ENCODE results near the gene DDR1. TPM values are rescaled to one million over a fixed set of nuclear protein-coding genes. Genes with fewer than 3 reads are reported as not detected.

The DDR1 gene
- 10 to 100 TPM; 22.1 to 23.8 TPM for total RNA-seq

- ATAC-seq (ENCODE audit: insufficient number of reproducible peaks, low FRiP score, low read depth) (peak; percentile 62), DNase-seq (ENCODE audit: low spot score) (no peak)
- Histone ChIP-seq H3K4me3 (peak within 1 kb of the TSS; percentile 92), H3K36me3 (no peaks in the 10 kb centered on the region), H3K27me3 (replicated peaks; ENCODE audit: insufficient read depth) (no peaks in the 10 kb centered on the region), H3K27ac (peak within 1 kb of the TSS; percentile 78 to 89), H3K9me3 (no peaks in the 10 kb centered on the region), H3K4me1 (ENCODE audit: control insufficient read depth in 1 of 2, low read depth in 2 of 2) (peaks cover 19 to 43% of the 10 kb centered on the region in 2 donors)
- TF ChIP-seq, protein P1, sequence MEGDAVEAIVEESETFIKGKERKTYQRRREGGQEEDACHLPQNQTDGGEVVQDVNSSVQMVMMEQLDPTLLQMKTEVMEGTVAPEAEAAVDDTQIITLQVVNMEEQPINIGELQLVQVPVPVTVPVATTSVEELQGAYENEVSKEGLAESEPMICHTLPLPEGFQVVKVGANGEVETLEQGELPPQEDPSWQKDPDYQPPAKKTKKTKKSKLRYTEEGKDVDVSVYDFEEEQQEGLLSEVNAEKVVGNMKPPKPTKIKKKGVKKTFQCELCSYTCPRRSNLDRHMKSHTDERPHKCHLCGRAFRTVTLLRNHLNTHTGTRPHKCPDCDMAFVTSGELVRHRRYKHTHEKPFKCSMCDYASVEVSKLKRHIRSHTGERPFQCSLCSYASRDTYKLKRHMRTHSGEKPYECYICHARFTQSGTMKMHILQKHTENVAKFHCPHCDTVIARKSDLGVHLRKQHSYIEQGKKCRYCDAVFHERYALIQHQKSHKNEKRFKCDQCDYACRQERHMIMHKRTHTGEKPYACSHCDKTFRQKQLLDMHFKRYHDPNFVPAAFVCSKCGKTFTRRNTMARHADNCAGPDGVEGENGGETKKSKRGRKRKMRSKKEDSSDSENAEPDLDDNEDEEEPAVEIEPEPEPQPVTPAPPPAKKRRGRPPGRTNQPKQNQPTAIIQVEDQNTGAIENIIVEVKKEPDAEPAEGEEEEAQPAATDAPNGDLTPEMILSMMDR (IDR thresholded peaks at IDR 0.05): no peak
These were observed at the start of gene DDR1 for GRCh38 chr6:30883685-30884520. TSS of gene DDR1 (plus strand) at chr6:30884519. CDS start at chr6:30888730, 4,211 bp downstream.

- TF ChIP-seq, protein P1 (IDR thresholded peaks at IDR 0.05): no peak
- Histone ChIP-seq H3K4me3 (no peak overlapping the region), H3K27ac (no peak overlapping the region), H3K4me1 (ENCODE audit: control insufficient read depth in 1 of 2, low read depth in 2 of 2) (peaks cover 3 to 20% of the 10 kb centered on the region in 2 donors), H3K9me3 (no peaks in the 10 kb centered on the region), H3K36me3 (no peaks in the 10 kb centered on the region), H3K27me3 (replicated peaks; ENCODE audit: insufficient read depth) (no peaks in the 10 kb centered on the region)
- DNase-seq (ENCODE audit: low spot score) (no peak), ATAC-seq (ENCODE audit: insufficient number of reproducible peaks, low FRiP score, low read depth) (no peak)
These were observed 49.7 kb upstream of the DDR1 start for GRCh38 chr6:30834646-30835045.

DNA sequence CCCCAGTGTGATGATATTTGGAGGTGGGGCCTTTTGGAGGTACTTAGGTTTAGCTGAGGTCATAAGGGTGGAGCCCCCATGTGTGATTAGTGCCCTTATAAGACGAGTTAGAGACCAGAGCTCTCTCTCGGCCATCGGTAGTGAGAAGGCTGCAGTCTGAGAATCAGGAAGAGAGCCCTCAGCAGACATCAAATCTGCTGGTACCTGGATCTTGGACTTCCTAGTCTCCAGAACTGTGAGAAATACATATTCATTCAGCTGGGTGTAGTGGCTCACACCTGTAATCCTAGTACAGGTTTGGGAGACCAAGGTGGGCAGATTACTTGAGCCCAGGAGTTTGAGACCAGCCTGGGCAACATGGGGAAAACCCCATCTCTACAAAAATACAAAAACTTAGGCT lies 48.7 kb upstream of the DDR1 start:
- TF ChIP-seq, protein P1 (IDR thresholded peaks at IDR 0.05): no peak
- no peaks in the 10 kb centered on the region for H3K36me3 ChIP-seq
- H3K4me3 ChIP-seq: no peak overlapping the region

DNA sequence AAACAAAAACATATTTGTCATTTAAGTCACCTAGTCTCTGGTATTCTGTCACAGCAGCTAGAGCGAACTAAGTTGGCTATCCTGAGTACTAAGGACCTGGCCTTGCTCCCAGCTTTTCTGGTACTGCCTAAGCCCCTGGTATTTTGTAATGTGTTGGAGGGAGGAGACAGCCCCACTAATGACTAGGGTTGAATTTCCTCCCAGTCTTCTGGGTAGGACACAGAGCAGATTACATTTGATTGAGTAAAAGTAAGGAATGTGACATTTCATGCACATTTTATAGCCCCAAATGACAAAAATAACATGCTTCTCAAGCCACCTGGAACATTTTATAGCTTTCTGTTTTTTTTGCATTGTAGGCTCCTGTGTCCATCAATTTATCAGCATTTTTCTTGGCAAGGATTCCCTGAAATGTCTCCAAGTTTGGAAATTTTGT lies 47.9 kb upstream of the DDR1 start:
- Histone ChIP-seq H3K27ac (peak overlapping the region; percentile 14 to 31), H3K27me3 (replicated peaks; ENCODE audit: insufficient read depth) (no peaks in the 10 kb centered on the region), H3K9me3 (no peaks in the 10 kb centered on the region), H3K36me3 (no peaks in the 10 kb centered on the region), H3K4me3 (no peak overlapping the region), H3K4me1 (ENCODE audit: control insufficient read depth in 1 of 2, low read depth in 2 of 2) (peaks cover 3 to 20% of the 10 kb centered on the region in 2 donors)
- DNase-seq (ENCODE audit: low spot score) (peak; percentile 29), ATAC-seq (ENCODE audit: insufficient number of reproducible peaks, low FRiP score, low read depth) (peak; percentile 71)
- TF ChIP-seq, protein P1 (IDR thresholded peaks at IDR 0.05): no peak

More for the DNA sequence above, 48.7 kb upstream of the DDR1 start:
- Histone ChIP-seq H3K27ac (peak overlapping the region in 1 of 2 donors; percentile 31), H3K4me1 (ENCODE audit: control insufficient read depth in 1 of 2, low read depth in 2 of 2) (peaks cover 3 to 20% of the 10 kb centered on the region in 2 donors), H3K9me3 (no peaks in the 10 kb centered on the region), H3K27me3 (replicated peaks; ENCODE audit: insufficient read depth) (no peaks in the 10 kb centered on the region)
- DNase-seq (ENCODE audit: low spot score) (no peak), ATAC-seq (ENCODE audit: insufficient number of reproducible peaks, low FRiP score, low read depth) (no peak)

GRCh38 chr6:30836957-30837356 lies 47.4 kb upstream of the DDR1 start:
- DNase-seq (ENCODE audit: low spot score): no peak

More at GRCh38 chr6:30836957-30837356, 47.4 kb upstream of the DDR1 start:
- no peaks in the 10 kb centered on the region for H3K9me3 ChIP-seq
- TF ChIP-seq, protein P1 (IDR thresholded peaks at IDR 0.05): no peak
- peak overlapping the region; percentile 12 to 31 for H3K27ac ChIP-seq
- H3K4me1 ChIP-seq (ENCODE audit: control insufficient read depth in 1 of 2, low read depth in 2 of 2): peaks cover 3 to 20% of the 10 kb centered on the region in 2 donors
- no peaks in the 10 kb centered on the region for H3K27me3 ChIP-seq (replicated peaks; ENCODE audit: insufficient read depth)
- no peak for ATAC-seq (ENCODE audit: insufficient number of reproducible peaks, low FRiP score, low read depth)
- H3K4me3 ChIP-seq: no peak overlapping the region
- no peaks in the 10 kb centered on the region for H3K36me3 ChIP-seq

Data from thoracic aorta (tissue), 2 donors.